ACHN (cell line): ENCODE data around the gene ALK.
"Not testable (repeated sequence)": the region's sequence is repeated elsewhere in the genome, so short reads cannot be mapped to it uniquely, and the experiment has no call there.

Experiments
- DNase-seq: peaks from one replicate; pipeline ENCODE4 v3.0.0-alpha.2; 2015
- in situ Hi-C: cut with HindIII; loops from 2 replicates; pipeline ENCODE4 v1.10.0; 2017; ENCODE audit warnings: low sequenced_read_pairs, low pct_ligation_motif_present, low pct_unique_long_range_greater_than_20kb

ALK gene

GRCh38 chr2:29850794-29851193, 70.6 kb downstream of the ALK start:
- in situ Hi-C loops, result no loop called here
- no peak for DNase-seq

DNA sequence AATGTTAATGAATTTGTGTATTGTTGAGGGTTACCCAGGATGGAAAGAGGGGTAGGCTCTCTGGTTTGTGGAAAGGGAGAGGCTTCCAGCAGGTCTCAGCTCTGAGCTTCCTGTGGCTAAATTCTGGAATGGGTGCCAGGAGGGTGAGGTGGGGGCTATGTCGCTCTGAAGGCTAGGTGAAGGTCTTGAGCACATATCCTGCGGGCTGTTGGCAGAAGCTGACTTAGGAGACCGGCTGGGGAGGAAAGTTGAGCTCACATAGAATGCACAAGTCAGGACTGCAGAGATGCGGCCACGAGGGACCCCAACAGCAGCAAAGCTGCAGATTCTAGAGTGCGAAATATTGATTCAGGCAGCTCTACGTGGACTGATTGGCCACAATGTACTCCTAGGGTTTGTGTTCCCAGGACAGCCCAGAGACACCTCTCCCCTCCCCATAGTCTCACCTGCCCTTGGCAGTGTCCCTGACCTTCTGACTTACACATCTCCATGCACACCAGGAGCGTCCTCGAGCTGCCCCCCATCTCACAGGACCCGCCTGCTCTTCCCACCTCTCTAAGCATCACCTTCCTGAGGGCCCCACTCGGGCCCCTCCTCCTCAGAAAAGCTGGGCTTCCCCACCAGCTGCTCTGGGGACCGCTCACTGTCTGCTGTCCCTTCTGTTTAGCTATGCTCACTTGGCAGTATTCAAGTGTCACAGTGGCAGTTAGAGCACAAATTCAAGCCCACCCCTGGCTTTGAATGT, 72.6 kb downstream of the ALK start:
- no peak for DNase-seq
- in situ Hi-C loops, result no loop called here

- no peak for DNase-seq
- in situ Hi-C loops, result no loop called here
Measured at GRCh38 chr2:29847886-29848285, 73.5 kb downstream of the ALK start.

DNA sequence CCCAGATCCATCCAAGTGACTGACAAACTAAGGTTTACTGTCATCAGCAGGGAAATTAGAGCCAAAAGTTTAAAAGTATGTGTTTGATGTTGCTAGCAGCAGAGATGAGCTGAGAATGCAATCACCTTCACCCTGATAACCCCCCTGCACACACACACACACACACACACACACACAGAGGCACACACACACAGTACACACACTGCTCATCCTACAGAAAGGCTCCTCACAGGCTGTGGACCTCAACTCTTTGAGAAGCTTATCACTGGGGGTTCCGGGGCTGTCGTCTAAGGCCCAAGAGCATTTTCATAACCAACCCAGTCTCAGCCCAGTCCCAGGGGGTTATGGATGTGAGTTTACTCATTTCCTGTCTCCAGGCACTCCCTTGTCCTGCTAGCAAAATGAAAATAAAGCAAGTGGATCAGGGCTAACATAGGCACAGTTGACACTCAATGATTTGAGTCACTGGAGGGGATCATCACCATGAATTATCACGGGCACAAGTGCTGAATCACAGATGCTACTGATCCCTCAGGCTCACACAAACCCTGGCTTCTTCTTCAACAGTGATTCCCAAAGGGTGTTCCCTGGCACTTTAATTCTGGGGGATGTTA, 76.6 kb downstream of the ALK start:
- in situ Hi-C loops, result no loop called here
- no peak for DNase-seq

GRCh38 chr2:29841386-29842004, 79.9 kb downstream of the ALK start:
- DNase-seq, result peak; percentile 39
- in situ Hi-C loops, result no loop called here

DNA sequence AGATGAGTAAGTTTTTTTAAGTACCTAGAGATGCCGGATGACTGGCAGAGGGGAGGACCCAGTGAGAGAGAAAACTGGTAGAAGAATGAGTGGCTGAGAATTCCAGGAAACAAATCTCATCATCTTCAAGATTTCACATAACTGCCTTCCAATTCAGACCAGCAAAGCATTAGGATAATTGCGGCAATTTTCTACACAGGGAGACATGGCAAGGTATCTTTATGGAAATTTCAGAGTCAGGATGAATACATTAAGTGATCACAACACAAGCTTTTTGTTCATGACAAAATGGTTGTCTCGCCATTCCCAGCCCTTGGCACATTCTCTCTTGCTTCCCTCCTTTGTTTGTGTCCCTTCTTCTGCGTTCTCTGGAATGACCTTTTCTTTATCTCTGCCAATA, 82.1 kb downstream of the ALK start:
- no peak for DNase-seq
- in situ Hi-C loops, result no loop called here

- in situ Hi-C loops, result no loop called here
- DNase-seq, result no peak
Measured at GRCh38 chr2:29837925-29838324, 83.5 kb downstream of the ALK start.

DNA sequence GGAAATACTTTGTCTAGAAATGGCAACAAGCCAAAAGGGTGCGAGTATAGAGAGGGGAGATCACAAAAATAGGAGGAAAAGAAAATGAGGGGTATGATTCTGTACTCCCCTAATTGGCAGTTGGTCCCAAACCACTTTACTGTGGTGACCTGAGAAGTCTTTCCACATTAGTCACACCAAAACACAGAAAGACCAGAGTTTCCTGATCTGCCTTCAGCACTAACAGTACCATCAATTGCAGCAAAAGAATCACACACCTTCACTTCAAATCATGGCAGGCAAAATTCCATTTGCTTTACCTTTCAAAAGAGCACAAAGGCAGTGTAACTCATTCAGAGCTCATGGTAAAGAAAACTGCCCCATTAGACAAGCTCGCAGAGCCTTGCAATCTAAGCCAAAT, 86.8 kb downstream of the ALK start:
- in situ Hi-C loops, result no loop called here
- DNase-seq, result no peak

- no peak for DNase-seq
- in situ Hi-C loops, result no loop called here
Measured at GRCh38 chr2:29834036-29834540, 87.3 kb downstream of the ALK start.

DNA sequence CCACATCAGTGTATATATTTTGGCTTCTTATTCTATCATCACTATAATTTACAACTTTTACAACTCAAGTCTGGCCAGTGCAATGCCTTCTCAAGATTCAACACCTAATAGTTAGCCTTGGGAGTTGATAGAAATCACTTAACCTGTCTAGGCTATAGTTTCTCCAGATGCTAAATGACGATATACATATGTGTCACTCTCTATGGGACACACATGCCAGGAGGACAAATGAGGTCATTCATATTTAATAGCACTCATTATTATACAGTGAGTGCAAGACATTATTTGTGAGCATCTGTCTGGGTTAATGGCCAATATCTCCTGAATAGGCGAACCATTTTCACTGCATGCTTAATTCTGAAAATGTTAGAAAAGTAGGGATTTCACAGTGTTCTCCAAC, 89.8 kb downstream of the ALK start:
- in situ Hi-C loops, result no loop called here
- no peak for DNase-seq

DNA sequence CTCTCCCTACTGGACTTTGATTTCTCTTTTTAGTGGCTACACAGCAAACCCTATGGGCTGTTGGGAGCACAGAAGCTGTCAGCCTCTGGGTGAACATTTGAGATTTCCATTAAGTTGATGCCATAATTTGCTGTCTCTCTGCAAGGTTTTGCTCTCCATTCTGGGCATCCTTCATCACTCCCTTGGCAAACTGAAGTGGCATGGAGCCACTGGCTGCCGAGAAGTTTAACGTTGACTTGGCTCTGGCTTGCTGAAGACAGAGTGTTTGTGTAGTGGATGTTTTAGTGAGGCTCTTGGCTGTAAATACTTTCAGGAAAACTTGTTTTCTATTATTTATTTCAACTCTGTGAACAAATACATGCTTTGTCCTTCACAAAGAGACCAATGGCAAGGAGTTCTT, 91.5 kb downstream of the ALK start:
- in situ Hi-C loops, result no loop called here
- no peak for DNase-seq

DNA sequence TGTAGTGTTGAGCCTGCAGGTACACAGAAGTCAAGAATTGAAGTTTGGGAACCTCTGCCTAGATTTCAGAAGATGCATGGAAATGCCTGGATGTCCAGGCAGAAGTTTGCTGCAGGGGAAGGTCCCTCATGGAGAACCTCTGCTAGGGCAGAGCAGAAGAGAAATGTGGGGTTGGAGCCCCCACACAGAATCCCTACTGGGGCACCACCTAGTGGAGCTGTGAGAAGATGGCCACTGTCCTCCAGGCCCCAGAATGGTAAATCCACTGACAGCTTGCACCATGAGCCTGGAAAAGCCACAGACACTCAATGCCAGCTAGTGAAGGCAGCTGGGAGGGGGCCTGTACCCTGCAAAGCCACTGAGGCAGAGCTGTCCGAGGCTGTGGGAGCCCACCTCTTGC, 97.2 kb downstream of the ALK start:
- in situ Hi-C loops, DNase-seq: not testable (repeated sequence)

GRCh38 chr2:29821591-29821990, 99.8 kb downstream of the ALK start:
- DNase-seq, result no peak

DNA sequence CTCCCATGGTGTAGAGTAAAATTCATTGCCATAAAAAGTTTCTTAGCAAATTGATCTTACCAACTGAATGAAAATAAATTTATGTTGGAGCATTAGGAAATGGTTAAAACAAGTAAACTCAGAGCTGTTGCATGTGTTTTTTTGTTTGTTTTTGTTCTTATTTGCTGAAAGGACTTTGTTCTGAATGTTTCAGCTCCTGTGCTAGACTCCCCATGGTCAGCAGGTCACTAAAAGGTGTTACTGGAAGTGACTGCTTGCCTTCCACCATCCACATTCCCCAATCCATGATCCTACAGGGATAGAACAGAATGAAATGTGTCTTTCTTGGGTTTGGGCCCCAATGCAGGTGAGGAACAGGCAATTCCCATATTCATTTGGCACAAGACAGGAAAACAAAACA, 101.8 kb downstream of the ALK start:
- no peak for DNase-seq
- in situ Hi-C loops, result no loop called here

More at GRCh38 chr2:29821591-29821990, 99.8 kb downstream of the ALK start:
- in situ Hi-C loops, result no loop called here

GRCh38 chr2:29817801-29818680, 103.3 kb downstream of the ALK start:
- DNase-seq, result no peak
- in situ Hi-C loops, result no loop called here

- in situ Hi-C loops, result no loop called here
- DNase-seq, result no peak
Measured at GRCh38 chr2:29817299-29817698, 104.1 kb downstream of the ALK start.

GRCh38 chr2:29816651-29817050, 104.7 kb downstream of the ALK start:
- in situ Hi-C loops, result no loop called here
- no peak for DNase-seq

DNA sequence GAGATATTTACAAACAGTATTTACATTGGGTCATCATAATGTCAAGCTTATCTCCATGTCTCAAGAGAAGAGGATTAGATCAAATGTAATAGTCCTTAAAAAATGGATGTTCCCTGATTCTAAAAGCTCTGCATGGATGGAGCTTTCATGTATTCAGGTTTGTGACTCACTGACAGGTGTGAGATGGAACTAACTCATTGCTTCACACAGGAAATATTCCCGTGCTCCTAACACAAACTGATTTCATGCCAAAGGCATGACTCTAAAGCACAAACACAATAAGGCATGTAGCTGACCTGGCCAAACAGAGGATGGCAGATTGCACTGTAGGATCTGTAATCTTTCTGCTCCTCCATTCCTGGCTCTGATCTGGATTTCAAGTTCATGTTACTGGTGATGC, 110.0 kb downstream of the ALK start:
- in situ Hi-C loops, result no loop called here
- no peak for DNase-seq

- in situ Hi-C loops, result no loop called here
- DNase-seq, result no peak
Measured at GRCh38 chr2:29810956-29811355, 110.4 kb downstream of the ALK start.
